GM23338 (cell line): ENCODE results near the gene SELENON.

Experiments
- EZH2 ChIP-seq: fragments of 200-600 bp; sonication (generic); IDR thresholded peaks from one replicate; pipeline ENCODE4 v1.8.0; 2017; ENCODE audit warnings: antibody characterized with exemption, mild to moderate bottlenecking, low read depth; ENCODE audit not compliant: unreplicated experiment
- TF ChIP-seq, protein P1 (sequence below), 2 experiments: fragments of 200-600 bp in 1 of 2; sonication (generic) in 1 of 2; conservative IDR thresholded peaks; 2 replicates each; pipeline versions ENCODE4 v1.5.1 to v1.6.1; 2016 to 2017; ENCODE audit warnings: antibody characterized with exemption in 2 of 2, low read depth in 2 of 2, mild to moderate bottlenecking in 2 of 2, moderate library complexity in 1 of 2

DNA sequence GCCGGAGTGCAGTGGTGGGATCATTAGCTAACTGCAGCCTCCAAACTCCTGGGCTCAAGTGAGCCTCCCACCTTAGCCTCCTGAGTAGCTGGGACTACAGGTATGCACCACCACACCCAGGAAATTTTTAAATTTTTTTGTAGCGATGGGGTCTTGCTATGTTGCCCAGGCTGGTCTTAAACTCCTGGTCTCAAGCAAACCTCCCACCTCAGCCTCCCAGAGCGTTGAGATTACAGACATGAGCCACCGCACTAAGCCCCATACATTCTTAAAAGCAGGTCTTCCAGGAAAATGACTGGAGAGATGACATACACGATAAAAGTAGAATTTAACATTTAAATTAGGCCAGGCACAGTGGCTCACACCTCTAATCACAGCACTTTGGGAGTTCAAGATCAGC lies 33.2 kb downstream of the SELENON start:
- TF ChIP-seq, protein P1, sequence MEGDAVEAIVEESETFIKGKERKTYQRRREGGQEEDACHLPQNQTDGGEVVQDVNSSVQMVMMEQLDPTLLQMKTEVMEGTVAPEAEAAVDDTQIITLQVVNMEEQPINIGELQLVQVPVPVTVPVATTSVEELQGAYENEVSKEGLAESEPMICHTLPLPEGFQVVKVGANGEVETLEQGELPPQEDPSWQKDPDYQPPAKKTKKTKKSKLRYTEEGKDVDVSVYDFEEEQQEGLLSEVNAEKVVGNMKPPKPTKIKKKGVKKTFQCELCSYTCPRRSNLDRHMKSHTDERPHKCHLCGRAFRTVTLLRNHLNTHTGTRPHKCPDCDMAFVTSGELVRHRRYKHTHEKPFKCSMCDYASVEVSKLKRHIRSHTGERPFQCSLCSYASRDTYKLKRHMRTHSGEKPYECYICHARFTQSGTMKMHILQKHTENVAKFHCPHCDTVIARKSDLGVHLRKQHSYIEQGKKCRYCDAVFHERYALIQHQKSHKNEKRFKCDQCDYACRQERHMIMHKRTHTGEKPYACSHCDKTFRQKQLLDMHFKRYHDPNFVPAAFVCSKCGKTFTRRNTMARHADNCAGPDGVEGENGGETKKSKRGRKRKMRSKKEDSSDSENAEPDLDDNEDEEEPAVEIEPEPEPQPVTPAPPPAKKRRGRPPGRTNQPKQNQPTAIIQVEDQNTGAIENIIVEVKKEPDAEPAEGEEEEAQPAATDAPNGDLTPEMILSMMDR (conservative IDR thresholded peaks at IDR 0.05; ENCODE audit: low read depth in 2 of 2), result no peak
- no peak for TF ChIP-seq EZH2
